OCI-LY1 (cell line): Measurements from ENCODE around the gene FAM185A.

Experiments used
- H2AFZ ChIP-seq: fragments of 200-600 bp; sonication (generic), shearing (Covaris generic); 2 replicates; pipeline ENCODE4 v1.6.0; 2014; ENCODE audit warnings: antibody characterized with exemption, mild to moderate bottlenecking, low read length
- H3F3A ChIP-seq: fragments of 200-600 bp; sonication (generic), shearing (Covaris generic); 2 replicates; pipeline ENCODE4 v1.6.0; 2014; ENCODE audit warnings: mild to moderate bottlenecking, antibody characterized with exemption, low read length, moderate library complexity; ENCODE audit not compliant: insufficient read depth
- H3K27ac ChIP-seq: fragments of 200-600 bp; sonication (generic); 2 replicates; pipeline ENCODE4 v1.5.1; 2014; ENCODE audit warnings: low read length, mixed run types, mild to moderate bottlenecking, low read depth; ENCODE audit not compliant: poor library complexity, severe bottlenecking
- H3K27me3 ChIP-seq: fragments of 200-600 bp; sonication (generic); 2 replicates; pipeline ENCODE4 v1.6.0; 2014; ENCODE audit warnings: antibody characterized with exemption, mild to moderate bottlenecking, low read length, moderate library complexity; ENCODE audit not compliant: insufficient read depth
- H3K36me3 ChIP-seq: fragments of 200-600 bp; sonication (generic); 2 replicates; pipeline ENCODE4 v1.6.1; 2014; ENCODE audit warnings: mild to moderate bottlenecking, antibody characterized with exemption, low read length, moderate library complexity, mixed read lengths; ENCODE audit not compliant: insufficient read depth
- H3K4me1 ChIP-seq: fragments of 200-600 bp; sonication (generic); 2 replicates; pipeline ENCODE4 v1.5.1; 2014; ENCODE audit warnings: mild to moderate bottlenecking, low read length, moderate library complexity; ENCODE audit not compliant: insufficient read depth, severe bottlenecking
- H3K4me2 ChIP-seq: fragments of 200-600 bp; sonication (generic), shearing (Covaris generic); 2 replicates; pipeline ENCODE4 v1.6.1; 2014; ENCODE audit warnings: low read length
- H3K4me3 ChIP-seq: fragments of 200-600 bp; sonication (generic); 2 replicates; pipeline ENCODE4 v1.5.1; 2014; ENCODE audit warnings: low read length, low read depth, mild to moderate bottlenecking, mixed read lengths; ENCODE audit not compliant: poor library complexity, severe bottlenecking
- H3K79me2 ChIP-seq: fragments of 200-600 bp; shearing (Covaris generic); 2 replicates; pipeline ENCODE4 v1.6.1; 2016; ENCODE audit warnings: mixed run types, low read length, mixed read lengths; ENCODE audit not compliant: insufficient read depth
- H3K9ac ChIP-seq: fragments of 200-600 bp; sonication (generic), shearing (Covaris generic); 2 replicates; pipeline ENCODE4 v1.6.1; 2014; ENCODE audit warnings: mild to moderate bottlenecking, low read length, mixed read lengths
- H3K9me2 ChIP-seq: fragments of 200-600 bp; sonication (generic), shearing (Covaris generic); 2 replicates; pipeline ENCODE4 v1.6.1; 2014; ENCODE audit warnings: low read depth, mild to moderate bottlenecking, low read length, mixed read lengths
- H3K9me3 ChIP-seq: fragments of 200-600 bp; shearing (Covaris generic); 2 replicates; pipeline ENCODE4 v1.6.1; 2014; ENCODE audit warnings: low read length, mixed read lengths
- H4K20me1 ChIP-seq: fragments of 200-600 bp; sonication (generic), shearing (Covaris generic); 2 replicates; pipeline ENCODE4 v1.6.0; 2016; ENCODE audit warnings: mild to moderate bottlenecking, low read length; ENCODE audit not compliant: insufficient read depth
- EZH2 ChIP-seq: fragments of 200-600 bp; sonication (generic), shearing (Covaris generic); IDR thresholded peaks from 2 replicates; pipeline ENCODE4 v1.8.0; 2017; ENCODE audit warnings: borderline replicate concordance, mixed run types, mild to moderate bottlenecking, antibody characterized with exemption, low read length, moderate library complexity, mixed read lengths
- TF ChIP-seq, protein P1 (sequence below): fragments of 200-600 bp; sonication (generic), shearing (Covaris generic); IDR thresholded peaks from 2 replicates; pipeline ENCODE4 v1.5.1; 2017; ENCODE audit warnings: mild to moderate bottlenecking, antibody characterized with exemption, low read length, moderate library complexity, mixed read lengths

FAM185A gene

DNA sequence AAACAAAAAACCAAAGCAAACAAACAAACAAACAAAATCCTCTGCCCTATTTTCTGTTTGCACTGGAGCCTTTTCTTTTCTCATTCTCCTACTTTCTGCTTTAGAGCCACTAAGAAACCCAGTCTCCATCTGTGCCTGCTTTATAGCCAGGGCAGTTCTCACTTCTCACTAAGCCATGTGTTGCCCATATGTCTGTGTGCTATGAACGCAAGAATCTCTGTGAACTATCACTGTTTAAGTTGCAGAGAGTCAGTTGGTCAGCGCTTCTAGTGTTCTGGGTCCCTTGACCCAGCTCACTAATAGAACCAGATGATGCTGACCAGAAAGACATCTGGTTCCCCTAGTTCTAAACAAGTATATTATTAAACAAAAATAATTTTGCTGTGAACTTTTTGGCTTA lies 81.4 kb downstream of the FAM185A start:
- no peaks in the 10 kb centered on the region for H3K79me2 ChIP-seq
- H3K4me3 ChIP-seq: no peak overlapping the region
- no peak for TF ChIP-seq EZH2
- TF ChIP-seq, protein P1, sequence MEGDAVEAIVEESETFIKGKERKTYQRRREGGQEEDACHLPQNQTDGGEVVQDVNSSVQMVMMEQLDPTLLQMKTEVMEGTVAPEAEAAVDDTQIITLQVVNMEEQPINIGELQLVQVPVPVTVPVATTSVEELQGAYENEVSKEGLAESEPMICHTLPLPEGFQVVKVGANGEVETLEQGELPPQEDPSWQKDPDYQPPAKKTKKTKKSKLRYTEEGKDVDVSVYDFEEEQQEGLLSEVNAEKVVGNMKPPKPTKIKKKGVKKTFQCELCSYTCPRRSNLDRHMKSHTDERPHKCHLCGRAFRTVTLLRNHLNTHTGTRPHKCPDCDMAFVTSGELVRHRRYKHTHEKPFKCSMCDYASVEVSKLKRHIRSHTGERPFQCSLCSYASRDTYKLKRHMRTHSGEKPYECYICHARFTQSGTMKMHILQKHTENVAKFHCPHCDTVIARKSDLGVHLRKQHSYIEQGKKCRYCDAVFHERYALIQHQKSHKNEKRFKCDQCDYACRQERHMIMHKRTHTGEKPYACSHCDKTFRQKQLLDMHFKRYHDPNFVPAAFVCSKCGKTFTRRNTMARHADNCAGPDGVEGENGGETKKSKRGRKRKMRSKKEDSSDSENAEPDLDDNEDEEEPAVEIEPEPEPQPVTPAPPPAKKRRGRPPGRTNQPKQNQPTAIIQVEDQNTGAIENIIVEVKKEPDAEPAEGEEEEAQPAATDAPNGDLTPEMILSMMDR: no peak
- H3K27me3 ChIP-seq: no peaks in the 10 kb centered on the region
- no peak overlapping the region for H3K27ac ChIP-seq
- H3K4me2 ChIP-seq: no peak overlapping the region
- no peaks in the 10 kb centered on the region for H3K9me3 ChIP-seq
- no peak overlapping the region for H3K9ac ChIP-seq
- no peaks in the 10 kb centered on the region for H3F3A ChIP-seq
- no peaks in the 10 kb centered on the region for H3K9me2 ChIP-seq
- no peaks in the 10 kb centered on the region for H4K20me1 ChIP-seq
- no peaks in the 10 kb centered on the region for H3K4me1 ChIP-seq
- no peak overlapping the region for H2AFZ ChIP-seq
- no peaks in the 10 kb centered on the region for H3K36me3 ChIP-seq

DNA sequence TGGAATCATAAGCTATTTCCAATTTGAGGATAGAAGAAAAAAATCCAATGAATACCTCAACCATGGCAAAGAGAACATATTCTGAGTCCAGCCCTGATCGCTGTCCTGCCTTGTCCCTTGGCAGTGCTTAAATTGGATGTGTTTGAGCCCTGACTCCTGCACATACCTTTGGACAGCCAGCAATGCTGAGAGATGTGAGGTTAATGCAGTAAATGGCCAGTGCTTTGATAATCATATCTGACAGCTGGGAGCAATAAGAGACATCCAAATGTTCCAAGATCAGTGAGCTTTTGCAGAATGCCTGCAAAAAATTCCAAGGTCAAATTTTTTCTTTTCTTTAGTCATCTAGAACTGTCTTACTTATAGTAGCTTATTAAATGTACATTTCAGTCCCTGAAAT lies 83.9 kb downstream of the FAM185A start:
- Histone ChIP-seq H3K4me1 (no peaks in the 10 kb centered on the region), H3K9ac (no peak overlapping the region), H3K36me3 (no peaks in the 10 kb centered on the region), H3K4me3 (no peak overlapping the region), H3K79me2 (no peaks in the 10 kb centered on the region), H2AFZ (no peak overlapping the region), H3K9me3 (no peaks in the 10 kb centered on the region), H3F3A (no peaks in the 10 kb centered on the region), H4K20me1 (no peaks in the 10 kb centered on the region), H3K27me3 (no peaks in the 10 kb centered on the region), H3K27ac (no peak overlapping the region), H3K4me2 (no peak overlapping the region), H3K9me2 (no peaks in the 10 kb centered on the region)
- TF ChIP-seq, protein P1: no peak
- no peak for TF ChIP-seq EZH2

DNA sequence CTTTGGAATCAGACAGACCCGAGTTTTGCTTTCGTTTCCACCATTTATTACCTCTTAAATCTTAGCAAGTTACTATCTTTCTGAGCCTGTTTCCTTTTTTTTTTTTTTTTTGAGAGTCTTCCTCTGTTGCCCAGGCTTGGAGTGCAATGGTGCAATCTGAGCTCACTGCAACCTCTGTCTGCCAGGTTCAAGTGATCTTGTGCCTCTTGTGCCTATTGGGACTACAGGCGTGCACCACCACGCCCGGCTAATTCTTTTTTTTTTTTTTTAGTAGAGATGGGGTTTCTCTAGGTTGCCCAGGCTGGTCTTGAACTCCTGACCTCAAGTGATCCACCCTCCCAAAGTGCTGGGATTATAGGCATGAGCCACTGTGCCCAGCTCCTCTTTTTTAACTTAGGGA lies 84.5 kb downstream of the FAM185A start:
- H2AFZ ChIP-seq: no peak overlapping the region
- no peak overlapping the region for H3K4me2 ChIP-seq
- H3K79me2 ChIP-seq: no peaks in the 10 kb centered on the region
- H3K27ac ChIP-seq: no peak overlapping the region
- no peaks in the 10 kb centered on the region for H3K27me3 ChIP-seq
- H3K4me1 ChIP-seq: no peaks in the 10 kb centered on the region
- H4K20me1 ChIP-seq: no peaks in the 10 kb centered on the region
- no peaks in the 10 kb centered on the region for H3K9me2 ChIP-seq
- H3K4me3 ChIP-seq: no peak overlapping the region
- H3K9me3 ChIP-seq: no peaks in the 10 kb centered on the region
- no peak overlapping the region for H3K9ac ChIP-seq
- H3K36me3 ChIP-seq: no peaks in the 10 kb centered on the region
- TF ChIP-seq, protein P1: no peak
- TF ChIP-seq EZH2: no peak
- H3F3A ChIP-seq: no peaks in the 10 kb centered on the region
